Esophagus muscularis mucosa (tissue), 4 donors: ENCODE results near the gene NELFCD.

Source experiments
- EP300 ChIP-seq: sonication (generic); formaldehyde crosslinking; IDR thresholded peaks from one replicate; pipeline ENCODE4 v1.6.1; 2017; ENCODE audit warnings: antibody characterized with exemption
- POLR2AphosphoS5 ChIP-seq, 2 donors: sonication (generic); formaldehyde crosslinking; IDR thresholded peaks; one replicate each; pipeline ENCODE4 v1.6.1; 2017; ENCODE audit warnings: antibody characterized with exemption in 2 of 2
- TF ChIP-seq, protein P1 (sequence below), 3 experiments: fragments of 200-600 bp in 2 of 3; fragments of 450-650 bp in 1 of 3; sonication (generic) in 2 of 3; IDR thresholded peaks; one replicate each; pipeline ENCODE4 v1.5.1; 2017 to 2019; ENCODE audit warnings: antibody characterized with exemption in 3 of 3, mild to moderate bottlenecking in 2 of 3, moderate library complexity in 1 of 3

DNA sequence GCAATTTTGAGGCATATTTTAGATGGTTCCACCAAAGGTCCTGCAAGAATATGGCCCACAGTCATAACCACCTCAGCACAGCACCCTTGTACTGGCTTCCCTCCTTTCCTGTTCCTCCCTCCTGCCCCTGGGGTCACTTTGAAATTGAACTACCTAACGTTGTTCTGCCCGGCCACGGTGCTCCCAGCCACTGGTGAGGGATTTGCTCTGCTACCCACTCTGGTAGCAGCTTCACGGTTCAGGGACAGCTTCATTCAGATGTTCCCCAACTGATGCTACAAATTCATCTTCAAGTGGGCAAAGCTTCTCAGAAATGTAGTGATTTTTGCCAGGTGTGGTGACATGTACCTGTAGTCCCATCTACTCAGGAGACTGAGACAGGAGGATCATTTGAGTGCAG is 7.9 kb upstream of the NELFCD start:
- TF ChIP-seq, protein P1, sequence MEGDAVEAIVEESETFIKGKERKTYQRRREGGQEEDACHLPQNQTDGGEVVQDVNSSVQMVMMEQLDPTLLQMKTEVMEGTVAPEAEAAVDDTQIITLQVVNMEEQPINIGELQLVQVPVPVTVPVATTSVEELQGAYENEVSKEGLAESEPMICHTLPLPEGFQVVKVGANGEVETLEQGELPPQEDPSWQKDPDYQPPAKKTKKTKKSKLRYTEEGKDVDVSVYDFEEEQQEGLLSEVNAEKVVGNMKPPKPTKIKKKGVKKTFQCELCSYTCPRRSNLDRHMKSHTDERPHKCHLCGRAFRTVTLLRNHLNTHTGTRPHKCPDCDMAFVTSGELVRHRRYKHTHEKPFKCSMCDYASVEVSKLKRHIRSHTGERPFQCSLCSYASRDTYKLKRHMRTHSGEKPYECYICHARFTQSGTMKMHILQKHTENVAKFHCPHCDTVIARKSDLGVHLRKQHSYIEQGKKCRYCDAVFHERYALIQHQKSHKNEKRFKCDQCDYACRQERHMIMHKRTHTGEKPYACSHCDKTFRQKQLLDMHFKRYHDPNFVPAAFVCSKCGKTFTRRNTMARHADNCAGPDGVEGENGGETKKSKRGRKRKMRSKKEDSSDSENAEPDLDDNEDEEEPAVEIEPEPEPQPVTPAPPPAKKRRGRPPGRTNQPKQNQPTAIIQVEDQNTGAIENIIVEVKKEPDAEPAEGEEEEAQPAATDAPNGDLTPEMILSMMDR (IDR thresholded peaks at IDR 0.05): no peak
- TF ChIP-seq POLR2AphosphoS5 (IDR thresholded peaks at IDR 0.05) (no peak), EP300 (no peak)
